Fibroblast of the aortic adventitia (primary cell): ENCODE measurements around the gene COMMD3. TPM values are rescaled to one million over a fixed set of nuclear protein-coding genes. Genes with fewer than 3 reads are reported as not detected.
A peak's percentile ranks its signal among the peaks of the same experiment; 100 is the strongest.

Experiments used
- DNase-seq: peaks from one replicate; pipeline ENCODE4 v3.0.0-alpha.2; 2010; ENCODE audit warnings: low read depth
- H3K4me3 ChIP-seq: 2 replicates; pipeline ENCODE4 v1.5.1; 2011; ENCODE audit warnings: low read depth, mild to moderate bottlenecking, control low read depth, low read length, moderate library complexity
- CTCF ChIP-seq: IDR thresholded peaks from 2 replicates; pipeline ENCODE4 v1.5.1; 2011; ENCODE audit warnings: mild to moderate bottlenecking, low read length, control low read depth, inconsistent platforms; ENCODE audit not compliant: insufficient read depth
- total RNA-seq: library from RNA; depleted of rRNA; stranded (reverse); fragments of >200 nt; gene quantifications from 2 replicates; pipeline ENCODE4 v1.2.3, GENCODE V29; 2012; ENCODE audit warnings: low replicate concordance

The COMMD3 gene
- total RNA-seq, 1 donor = 56.9 TPM

DNA sequence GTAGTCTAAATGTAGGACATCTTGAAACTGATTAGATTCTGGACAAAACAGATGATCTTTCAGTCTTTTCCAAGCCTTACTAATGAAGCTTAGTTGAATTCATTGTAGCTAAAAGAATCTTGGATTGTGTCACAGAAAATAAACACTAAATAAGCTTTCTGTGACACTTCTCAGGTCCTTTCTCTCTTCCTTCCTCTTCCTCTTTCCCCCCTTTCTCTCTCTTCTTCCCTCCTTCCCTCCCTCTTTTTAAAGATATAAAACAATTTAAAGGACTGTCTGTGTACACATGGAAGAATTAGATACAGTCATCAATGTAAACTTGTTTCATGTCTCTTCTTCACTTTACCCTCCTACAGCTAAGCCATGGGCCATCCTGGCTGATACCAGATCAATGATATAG lies 5.3 kb upstream of the COMMD3 start:
- DNase-seq = no peak
- no peak for TF ChIP-seq CTCF
- no peak overlapping the region for H3K4me3 ChIP-seq

DNA sequence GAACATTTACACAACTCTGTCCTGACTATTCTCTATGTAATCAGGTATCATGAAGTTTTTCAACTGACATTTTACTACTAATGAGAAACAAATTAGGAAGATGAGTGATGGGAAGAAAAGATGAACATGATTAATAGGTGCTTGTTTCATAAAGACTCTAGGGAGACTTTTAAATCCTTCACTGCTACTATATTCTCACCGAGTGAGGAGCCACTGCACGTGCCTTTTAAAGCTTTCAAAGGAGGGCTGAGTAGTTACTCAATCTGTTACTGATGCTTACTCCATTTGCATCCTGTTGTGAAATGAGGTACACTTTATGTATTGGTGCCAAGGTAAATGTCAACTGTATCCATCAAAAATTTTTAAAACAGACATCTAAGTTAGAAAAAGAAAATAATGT lies 1.3 kb upstream of the COMMD3 start:
- no peak for TF ChIP-seq CTCF
- DNase-seq = no peak
- H3K4me3 ChIP-seq = no peak overlapping the region

DNA sequence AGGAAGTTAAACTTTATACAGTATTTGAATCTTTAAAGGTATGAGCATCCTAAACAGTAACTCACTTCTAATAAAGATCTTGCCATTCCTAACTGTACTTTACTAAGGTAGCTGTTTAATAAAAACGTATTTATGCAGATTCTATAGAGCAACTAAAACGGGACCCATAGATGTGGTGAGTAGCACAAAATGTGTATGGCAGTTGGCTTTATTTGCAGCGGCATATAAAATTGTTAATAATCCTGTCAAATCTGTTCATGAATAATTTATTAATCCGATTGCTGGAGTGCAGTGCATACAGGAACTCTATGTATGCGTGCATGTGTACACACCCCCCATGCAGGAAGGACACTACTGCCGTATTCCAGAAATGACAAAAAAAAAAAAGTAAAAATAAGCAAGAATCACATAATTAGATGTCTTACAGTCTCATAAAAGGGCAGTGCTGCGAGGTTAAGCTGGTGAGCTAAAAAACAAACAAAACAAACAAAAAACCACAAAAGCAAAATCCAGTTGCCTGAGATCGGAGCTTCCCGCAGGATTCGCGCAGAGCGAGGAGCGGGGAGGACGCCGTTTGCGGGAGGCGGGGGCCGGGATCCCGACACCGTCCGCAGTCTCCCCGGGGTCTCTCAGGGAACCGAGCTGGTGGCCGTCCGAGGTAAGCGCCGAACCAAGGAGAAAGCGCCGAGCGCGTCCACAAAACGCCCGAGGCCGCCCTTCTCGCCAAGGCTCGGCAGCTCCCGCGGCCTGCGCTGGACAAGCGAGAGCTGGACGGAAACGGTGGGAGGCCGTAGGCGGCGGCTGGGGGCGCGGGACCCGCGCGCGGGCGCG lies 518 bp upstream of the COMMD3 start:
- no peak for DNase-seq
- peak overlapping the region; percentile 73 for H3K4me3 ChIP-seq
- no peak for TF ChIP-seq CTCF

GRCh38 chr10:22317076-22317370 lies 835 bp downstream of the COMMD3 start:
- H3K4me3 ChIP-seq = peak overlapping the region; percentile 73
- no peak for DNase-seq
- TF ChIP-seq CTCF = no peak

DNA sequence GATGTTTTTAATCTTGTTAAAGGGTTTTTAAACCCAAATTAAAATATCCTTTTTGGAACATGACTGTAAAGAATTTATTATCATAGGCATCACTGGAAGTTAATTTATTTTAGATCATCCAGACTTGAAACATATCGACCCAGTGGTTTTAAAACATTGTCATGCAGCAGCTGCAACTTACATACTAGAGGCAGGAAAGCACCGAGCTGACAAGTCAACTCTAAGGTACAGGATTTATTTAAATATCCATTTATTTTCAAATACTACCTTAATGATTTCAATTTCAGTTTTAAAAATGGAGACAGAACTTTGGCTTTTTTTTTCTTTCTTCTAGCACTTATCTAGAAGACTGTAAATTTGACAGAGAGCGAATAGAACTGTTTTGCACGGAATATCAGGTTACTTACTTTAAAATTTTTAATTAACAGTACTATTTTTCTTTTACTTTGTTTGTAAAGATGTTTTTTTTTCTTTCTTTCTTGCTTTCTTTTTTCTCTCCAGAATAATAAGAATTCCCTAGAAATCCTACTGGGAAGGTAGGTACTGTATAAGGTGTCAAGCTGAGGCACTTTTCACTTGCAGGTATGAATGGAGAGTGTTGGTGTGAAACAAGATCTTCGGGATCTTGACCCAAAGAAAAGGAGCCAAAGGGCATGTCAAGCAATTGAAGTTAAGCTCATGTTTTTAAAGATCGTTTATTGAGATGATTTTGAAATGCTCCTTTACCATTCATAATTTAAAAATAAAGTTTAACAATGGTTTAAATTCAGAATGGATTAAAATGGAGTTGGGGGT lies 1.8 kb downstream of the COMMD3 start:
- no peak overlapping the region for H3K4me3 ChIP-seq

GRCh38 chr10:22318772-22319171 lies 2.6 kb downstream of the COMMD3 start:
- no peak overlapping the region for H3K4me3 ChIP-seq
- no peak for DNase-seq
- TF ChIP-seq CTCF = no peak

More for the DNA sequence above, 1.8 kb downstream of the COMMD3 start:
- no peak for TF ChIP-seq CTCF
- no peak for DNase-seq
